BJ (cell line): ENCODE measurements around the gene GIGYF2. TPM values are rescaled to one million over a fixed set of nuclear protein-coding genes. Genes with fewer than 3 reads are reported as not detected.
A peak's percentile ranks its signal among the peaks of the same experiment; 100 is the strongest.
"Not testable (repeated sequence)": the region's sequence is repeated elsewhere in the genome, so short reads cannot be mapped to it uniquely, and the experiment has no call there.

Source experiments
- CTCF ChIA-PET: fragments of 350-600 bp; formaldehyde crosslinking; extraction: SDS; loops from one replicate; lab custom pipeline; 2021; ENCODE audit warnings: antibody characterized with exemption, inconsistent platforms; lab: Yijun Ruan, JAX
- POLR2A ChIA-PET: fragments of 300-600 bp; sonication (Branson Sonifier 250); formaldehyde crosslinking; extraction: SDS; loops from one replicate; lab custom pipeline; 2021; ENCODE audit warnings: antibody characterized with exemption; lab: Charles Lee
- DNase-seq: peaks from one replicate; pipeline ENCODE4 v3.0.0-alpha.2; 2011; ENCODE audit warnings: low read depth
- H3K27me3 ChIP-seq: 2 replicates; pipeline ENCODE4 v1.6.0; 2011; ENCODE audit warnings: low read length; ENCODE audit not compliant: control insufficient read depth, insufficient read depth
- H3K36me3 ChIP-seq: 2 replicates; pipeline ENCODE4 v1.5.1; 2011; ENCODE audit warnings: low read length; ENCODE audit not compliant: control insufficient read depth, insufficient read depth
- H3K4me3 ChIP-seq: 2 replicates; pipeline ENCODE4 v1.5.1; 2011; ENCODE audit warnings: low read depth, mild to moderate bottlenecking, control low read depth, low read length
- CTCF ChIP-seq: IDR thresholded peaks from 2 replicates; pipeline ENCODE4 v1.5.1; 2011; ENCODE audit warnings: low read depth, mild to moderate bottlenecking, control low read depth, inconsistent platforms, low read length, moderate library complexity; ENCODE audit not compliant: insufficient read depth
- polyA plus RNA-seq: library from polyadenylated mRNA; depleted of rRNA; stranded (reverse); fragments of >200 nt; gene quantifications from 2 replicates; pipeline ENCODE4 v1.2.3, GENCODE V29; 2011

GIGYF2 gene
- polyA plus RNA-seq, 1 experiment = 28.0 TPM

GRCh38 chr2:232680006-232680405, 17.1 kb upstream of the GIGYF2 start:
- ChIA-PET POLR2A (no interaction called here), CTCF (interaction anchor here (1.1 to 1.7 kb wide), 3 partner anchors 10 to 67 kb away, joined by 3 to 5 read pairs (median 4); no protein-coding TSS in a partner anchor)
- Histone ChIP-seq H3K36me3 (peaks cover 1% of the 10 kb centered on the region), H3K4me3 (no peak overlapping the region), H3K27me3 (no peaks in the 10 kb centered on the region)
- DNase-seq = no peak
- TF ChIP-seq CTCF = no peak

- TF ChIP-seq CTCF = no peak
- DNase-seq = no peak
- ChIA-PET POLR2A (no interaction called here), CTCF (no interaction called here)
- Histone ChIP-seq H3K36me3 (peaks cover 1% of the 10 kb centered on the region), H3K27me3 (no peaks in the 10 kb centered on the region), H3K4me3 (no peak overlapping the region)
These were observed 15.6 kb upstream of the GIGYF2 start for GRCh38 chr2:232681527-232681926.

GRCh38 chr2:232683368-232683767, 13.8 kb upstream of the GIGYF2 start:
- Histone ChIP-seq H3K27me3 (no peaks in the 10 kb centered on the region), H3K4me3 (no peak overlapping the region), H3K36me3 (peaks cover 1% of the 10 kb centered on the region)
- POLR2A ChIA-PET = no interaction called here
- DNase-seq = no peak
- CTCF ChIA-PET = interaction anchor here (1.0 to 1.7 kb wide), 2 partner anchors 9 to 11 kb away, joined by 4 read pairs; no protein-coding TSS in a partner anchor
- TF ChIP-seq CTCF = 0 out of 2 replicates have a peak, but pooled peaks have one; percentile 4

- DNase-seq, H3K27me3 ChIP-seq, H3K36me3 ChIP-seq, H3K4me3 ChIP-seq, POLR2A ChIA-PET, CTCF ChIA-PET: not testable (repeated sequence)
These were observed 11.7 kb upstream of the GIGYF2 start for GRCh38 chr2:232685391-232685790.

GRCh38 chr2:232687382-232688160, 9.6 kb upstream of the GIGYF2 start:
- no peak for TF ChIP-seq CTCF
- POLR2A ChIA-PET = no interaction called here
- no peak for DNase-seq
- H3K4me3 ChIP-seq = no peak overlapping the region
- no peaks in the 10 kb centered on the region for H3K27me3 ChIP-seq
- CTCF ChIA-PET = no interaction called here
- H3K36me3 ChIP-seq = no peaks in the 10 kb centered on the region
